H9 (cell line): Measurements from ENCODE around the gene HDAC5. TPM values are rescaled to one million over a fixed set of nuclear protein-coding genes. Genes with fewer than 3 reads are reported as not detected.
A peak's percentile ranks its signal among the peaks of the same experiment; 100 is the strongest.
"Not testable (repeated sequence)": the region's sequence is repeated elsewhere in the genome, so short reads cannot be mapped to it uniquely, and the experiment has no call there.

Source experiments
- DNase-seq: peaks from one replicate; pipeline ENCODE4 v3.0.0-alpha.2; 2017
- H2AFZ ChIP-seq: one replicate; pipeline ENCODE4 v1.6.1; 2013; ENCODE audit warnings: mild to moderate bottlenecking, low read length, control low read depth, moderate library complexity
- H2AK5ac ChIP-seq: 2 replicates; pipeline ENCODE4 v1.6.1; 2013; ENCODE audit warnings: low read length, control low read depth, mixed read lengths; ENCODE audit not compliant: insufficient read length
- H2BK120ac ChIP-seq: one replicate; pipeline ENCODE4 v1.6.1; 2013; ENCODE audit warnings: low read depth, mild to moderate bottlenecking, low read length, control low read depth, inconsistent platforms; ENCODE audit not compliant: poor library complexity, severe bottlenecking
- H2BK12ac ChIP-seq: 2 replicates; pipeline ENCODE4 v1.6.1; 2013; ENCODE audit warnings: low read length, control low read depth, mixed read lengths, low read depth; ENCODE audit not compliant: insufficient read length
- H2BK15ac ChIP-seq: 2 replicates; pipeline ENCODE4 v1.6.1; 2013; ENCODE audit warnings: low read depth, low read length, control low read depth
- H2BK20ac ChIP-seq: one replicate; pipeline ENCODE4 v1.6.1; 2013; ENCODE audit warnings: low read depth, mild to moderate bottlenecking, low read length, control low read depth, inconsistent platforms; ENCODE audit not compliant: poor library complexity, severe bottlenecking
- H2BK5ac ChIP-seq: 2 replicates; pipeline ENCODE4 v1.6.1; 2013; ENCODE audit warnings: low read length, control low read depth, mixed read lengths; ENCODE audit not compliant: insufficient read length
- H3K14ac ChIP-seq: 2 replicates; pipeline ENCODE4 v1.6.1; 2013; ENCODE audit warnings: low read length, control low read depth; ENCODE audit not compliant: insufficient read depth
- H3K18ac ChIP-seq: 2 replicates; pipeline ENCODE4 v1.6.1; 2013; ENCODE audit warnings: low read depth, mild to moderate bottlenecking, mixed read lengths, low read length, control low read depth; ENCODE audit not compliant: insufficient read length
- H3K23ac ChIP-seq: 2 replicates; pipeline ENCODE4 v1.6.1; 2013; ENCODE audit warnings: low read length, control low read depth, mixed read lengths, low read depth; ENCODE audit not compliant: insufficient read length
- H3K23me2 ChIP-seq: 2 replicates; pipeline ENCODE4 v1.6.1; 2013; ENCODE audit warnings: low read depth, mild to moderate bottlenecking, mixed read lengths, low read length, control low read depth; ENCODE audit not compliant: insufficient read length, poor library complexity, severe bottlenecking
- H3K27ac ChIP-seq: 2 replicates; pipeline ENCODE4 v1.5.1; 2013; ENCODE audit warnings: low read length, control low read depth, mixed read lengths, low read depth; ENCODE audit not compliant: insufficient read length
- H3K27me3 ChIP-seq: 2 replicates; pipeline ENCODE4 v1.6.1; 2013; ENCODE audit warnings: low read length, control low read depth, inconsistent platforms; ENCODE audit not compliant: insufficient read depth
- H3K4ac ChIP-seq: 2 replicates; pipeline ENCODE4 v1.6.1; 2013; ENCODE audit warnings: low read depth, mild to moderate bottlenecking, control low read depth, inconsistent platforms, low read length, moderate library complexity
- H3K4me1 ChIP-seq: 2 replicates; pipeline ENCODE4 v1.6.1; 2013; ENCODE audit warnings: low read length, control low read depth, inconsistent platforms; ENCODE audit not compliant: insufficient read depth
- H3K4me2 ChIP-seq: 2 replicates; pipeline ENCODE4 v1.6.1; 2013; ENCODE audit warnings: low read length, control low read depth, mixed read lengths; ENCODE audit not compliant: insufficient read length, insufficient read depth
- H3K56ac ChIP-seq: 2 replicates; pipeline ENCODE4 v1.6.1; 2013; ENCODE audit warnings: low read depth, mild to moderate bottlenecking, mixed read lengths, low read length, control low read depth; ENCODE audit not compliant: insufficient read length
- H3K79me1 ChIP-seq: 2 replicates; pipeline ENCODE4 v1.6.1; 2013; ENCODE audit warnings: low read depth, mild to moderate bottlenecking, moderate library complexity, low read length, control low read depth, inconsistent platforms; ENCODE audit not compliant: insufficient read depth, poor library complexity, severe bottlenecking
- H3K79me2 ChIP-seq: 2 replicates; pipeline ENCODE4 v1.6.1; 2013; ENCODE audit warnings: low read length, control low read depth, inconsistent platforms; ENCODE audit not compliant: insufficient read depth
- H3K9ac ChIP-seq: 2 replicates; pipeline ENCODE4 v1.6.1; 2013; ENCODE audit warnings: low read length, control low read depth, mixed read lengths; ENCODE audit not compliant: insufficient read length; ENCODE audit errors: extremely low read depth
- H3K9me3 ChIP-seq: one replicate; pipeline ENCODE4 v1.6.1; 2013; ENCODE audit warnings: low read depth, low read length, inconsistent platforms; ENCODE audit not compliant: control insufficient read depth
- H3T11ph ChIP-seq: one replicate; pipeline ENCODE4 v1.6.1; 2013; ENCODE audit warnings: mild to moderate bottlenecking, low read length, control low read depth, inconsistent platforms
- H4K20me1 ChIP-seq: one replicate; pipeline ENCODE4 v1.6.1; 2013; ENCODE audit not compliant: control insufficient read depth, insufficient read length, insufficient read depth
- H4K5ac ChIP-seq: 2 replicates; pipeline ENCODE4 v1.6.1; 2013; ENCODE audit warnings: low read depth, mild to moderate bottlenecking, mixed read lengths, low read length, control low read depth; ENCODE audit not compliant: insufficient read length
- H4K8ac ChIP-seq: replicated peaks from 2 replicates; pipeline ENCODE4 v1.6.1; 2013; ENCODE audit warnings: low read length, control low read depth, mixed read lengths, low read depth; ENCODE audit not compliant: insufficient read length
- H4K91ac ChIP-seq: 2 replicates; pipeline ENCODE4 v1.6.1; 2013; ENCODE audit warnings: low read depth, mild to moderate bottlenecking, moderate library complexity, mixed read lengths, low read length, control low read depth; ENCODE audit not compliant: insufficient read length
- H3K27ac Mint-ChIP-seq, 3 experiments: 2 replicates in 2 of 3; 3 replicates in 1 of 3; pipeline ENCODE4 v1.8.0; 2020 to 2021; ENCODE audit warnings: mixed read lengths in 3 of 3, mild to moderate bottlenecking in 1 of 3, moderate library complexity in 1 of 3
- H3K27me3 Mint-ChIP-seq: 2 replicates; pipeline ENCODE4 v1.8.0; 2021; ENCODE audit warnings: low read depth, mild to moderate bottlenecking, moderate library complexity, mixed read lengths
- H3K36me3 Mint-ChIP-seq, 3 experiments: 2 replicates in 2 of 3; 3 replicates in 1 of 3; pipeline ENCODE4 v1.8.0; 2020 to 2021; ENCODE audit warnings: low read depth in 3 of 3, mixed read lengths in 3 of 3; ENCODE audit not compliant: insufficient read depth in 1 of 3
- H3K4me1 Mint-ChIP-seq, 2 experiments: 2 replicates each; pipeline ENCODE4 v1.8.0; 2020; ENCODE audit warnings: mixed read lengths in 2 of 2
- H3K4me3 Mint-ChIP-seq, 2 experiments: 2 replicates in 1 of 2; 3 replicates in 1 of 2; pipeline ENCODE4 v1.8.0; 2020 to 2021; ENCODE audit warnings: mild to moderate bottlenecking in 2 of 2, mixed read lengths in 2 of 2, moderate library complexity in 1 of 2
- H3K9me3 Mint-ChIP-seq, 2 experiments: 2 replicates in 1 of 2; 3 replicates in 1 of 2; pipeline ENCODE4 v1.8.0; 2020; ENCODE audit warnings: mild to moderate bottlenecking in 2 of 2, mixed read lengths in 2 of 2, moderate library complexity in 1 of 2
- CTCF ChIP-seq: fragments of 200-600 bp; sonication (generic); conservative IDR thresholded peaks from 3 replicates; pipeline ENCODE4 v1.8.0; 2021; ENCODE audit warnings: antibody characterized with exemption, mild to moderate bottlenecking
- WGBS: extraction: QIAGEN DNeasy Blood & Tissue Kit; methylation state at CpG from one replicate; pipeline ENCODE4 v1.1.7; 2013; ENCODE audit warnings: missing lambda C conversion rate, low lambda C conversion rate, mixed read lengths; ENCODE audit not compliant: insufficient read length; ENCODE audit errors: extremely low coverage; 5-methylcytosine and 5-hydroxymethylcytosine counted together
- total RNA-seq: library from RNA; stranded (reverse); gene quantifications from 2 replicates; pipeline ENCODE4 v1.2.1, GENCODE V29; 2021

HDAC5 gene
- total RNA-seq, 1 experiment from 2014 or later, result 39.5 TPM

- H3K36me3 Mint-ChIP-seq, result peaks cover 38 to 85% (median 79%) of the 10 kb centered on the region in 3 experiments
- Histone ChIP-seq H3K4ac (no peak overlapping the region), H3K23me2 (no peaks in the 10 kb centered on the region), H2BK20ac (no peak overlapping the region), H4K20me1 (no peaks in the 10 kb centered on the region), H4K8ac (no peak overlapping the region), H3T11ph (no peak overlapping the region), H2BK15ac (no peak overlapping the region), H3K27me3 (no peaks in the 10 kb centered on the region), H2BK12ac (no peak overlapping the region), H3K27ac (no peak overlapping the region), H4K5ac (no peak overlapping the region), H2AFZ (no peak overlapping the region), H3K18ac (no peak overlapping the region), H2BK5ac (no peak overlapping the region), H3K79me1 (peaks cover 8% of the 10 kb centered on the region), H3K4me1 (no peaks in the 10 kb centered on the region), H3K4me2 (no peak overlapping the region), H3K56ac (no peak overlapping the region), H3K79me2 (peaks cover 3% of the 10 kb centered on the region; the same call in 1 of the 2 replicates), H3K14ac (no peak overlapping the region), H2BK120ac (no peak overlapping the region), H3K9ac (no peak overlapping the region), H3K23ac (no peak overlapping the region), H3K9me3 (no peaks in the 10 kb centered on the region), H4K91ac (no peak overlapping the region), H2AK5ac (no peak overlapping the region)
- H3K27me3 Mint-ChIP-seq, result no peaks in the 10 kb centered on the region
- H3K9me3 Mint-ChIP-seq, result no peaks in the 10 kb centered on the region
- no peak overlapping the region for H3K4me3 Mint-ChIP-seq
- H3K4me1 Mint-ChIP-seq, result no peaks in the 10 kb centered on the region
- no CpG with 5 or more reads among the region's 4 CpGs for WGBS
- no peak for TF ChIP-seq CTCF
- peak overlapping the region in 2 of 3 experiments; percentile 64 to 91; a peak in 5 of 7 replicates for H3K27ac Mint-ChIP-seq
- DNase-seq, result no peak
Measured at GRCh38 chr17:44149750-44150329, 26.4 kb upstream of the HDAC5 start.

- H4K8ac ChIP-seq, H3K18ac ChIP-seq, H3K79me1 ChIP-seq, H3K27me3 ChIP-seq, H2AK5ac ChIP-seq, H3K4me1 ChIP-seq, H2BK12ac ChIP-seq, H4K5ac ChIP-seq, H3K4me2 ChIP-seq, H3K4me3 Mint-ChIP-seq, H3K56ac ChIP-seq, H3K9me3 ChIP-seq, H2AFZ ChIP-seq, H3K23ac ChIP-seq, H3T11ph ChIP-seq, H3K9me3 Mint-ChIP-seq, H3K4me1 Mint-ChIP-seq, DNase-seq, H3K27ac ChIP-seq, H3K79me2 ChIP-seq, H2BK15ac ChIP-seq, H4K91ac ChIP-seq, H3K23me2 ChIP-seq, H3K9ac ChIP-seq, H2BK120ac ChIP-seq, H2BK5ac ChIP-seq, H3K14ac ChIP-seq, H3K27me3 Mint-ChIP-seq, H4K20me1 ChIP-seq, H3K4ac ChIP-seq, H2BK20ac ChIP-seq: not testable (repeated sequence)
- Mint-ChIP-seq H3K36me3 (peaks cover 38 to 80% (median 76%) of the 10 kb centered on the region in 3 experiments), H3K27ac (peak overlapping the region in 1 of 3 experiments; percentile 64; a peak in 1 of 7 replicates)
- no CpG with 5 or more reads among the region's 3 CpGs for WGBS
Measured at GRCh38 chr17:44149066-44149465, 25.6 kb upstream of the HDAC5 start.
